Calu3 (cell line): ENCODE results near the gene ENPP6. TPM values are rescaled to one million over a fixed set of nuclear protein-coding genes. Genes with fewer than 3 reads are reported as not detected.
"Not testable (repeated sequence)": the region's sequence is repeated elsewhere in the genome, so short reads cannot be mapped to it uniquely, and the experiment has no call there.

Experiments
- BruUV-seq: library from RNA; stranded (reverse); fragments of 400-500 nt; replicated peaks from 2 replicates; lab custom pipeline; 2021; lab: Mats Ljungman, UMichigan
- CTCF ChIA-PET: fragments of 300-600 bp; sonication (Branson Sonifier 250); formaldehyde crosslinking; loops from one replicate; lab custom pipeline; 2022; ENCODE audit warnings: antibody characterized with exemption; lab: Charles Lee
- DNase-seq: peaks from one replicate; pipeline ENCODE4 v3.0.0; 2022
- H3K27ac Mint-ChIP-seq: one replicate; pipeline ENCODE4 v1.8.0; 2022; ENCODE audit warnings: mixed read lengths; ENCODE audit not compliant: unreplicated experiment
- H3K27me3 Mint-ChIP-seq: one replicate; pipeline ENCODE4 v1.8.0; 2022; ENCODE audit warnings: mixed read lengths; ENCODE audit not compliant: unreplicated experiment
- H3K36me3 Mint-ChIP-seq: one replicate; pipeline ENCODE4 v1.8.0; 2022; ENCODE audit warnings: mild to moderate bottlenecking, moderate library complexity, mixed read lengths; ENCODE audit not compliant: insufficient read depth, unreplicated experiment
- H3K4me1 Mint-ChIP-seq: one replicate; pipeline ENCODE4 v1.8.0; 2022; ENCODE audit warnings: mild to moderate bottlenecking, low read depth, mixed read lengths; ENCODE audit not compliant: unreplicated experiment
- H3K4me3 Mint-ChIP-seq: one replicate; pipeline ENCODE4 v1.8.0; 2022; ENCODE audit warnings: mild to moderate bottlenecking, low read depth, moderate library complexity, mixed read lengths; ENCODE audit not compliant: unreplicated experiment
- H3K9me3 Mint-ChIP-seq: one replicate; pipeline ENCODE4 v1.8.0; 2022; ENCODE audit warnings: low read depth, mixed read lengths; ENCODE audit not compliant: unreplicated experiment
- CTCF ChIP-seq: fragments of 200-600 bp; IDR thresholded peaks from one replicate; pipeline ENCODE4 v1.8.0; 2022; ENCODE audit warnings: antibody characterized with exemption; ENCODE audit not compliant: unreplicated experiment
- intact Hi-C: fragments of 100-400 bp; cut with micrococcal nuclease; formaldehyde crosslinking; loops from one replicate; pipeline ENCODE4 v1.10.0; 2022; ENCODE audit not compliant: unreplicated experiment
- total RNA-seq: library from RNA; stranded (reverse); gene quantifications from 2 replicates; pipeline ENCODE4 v1.2.3, GENCODE V29; 2022

ENPP6 gene
- total RNA-seq, 1 experiment from 2014 or later, result not detected

- Mint-ChIP-seq H3K4me1 (no peaks in the 10 kb centered on the region), H3K27ac (no peak overlapping the region), H3K4me3 (no peak overlapping the region), H3K9me3 (no peaks in the 10 kb centered on the region), H3K36me3 (no peaks in the 10 kb centered on the region), H3K27me3 (peaks cover 51% of the 10 kb centered on the region)
- TF ChIP-seq CTCF, result no peak
- intact Hi-C loops, result no loop called here
- BruUV-seq, result no TSS peak
- DNase-seq, result no peak
- CTCF ChIA-PET, result no interaction called here
Observed at GRCh38 chr4:184214931-184215330, 2.7 kb downstream of the ENPP6 start.

GRCh38 chr4:184207734-184208607, 9.7 kb downstream of the ENPP6 start:
- H3K36me3 Mint-ChIP-seq, DNase-seq, H3K4me1 Mint-ChIP-seq, H3K4me3 Mint-ChIP-seq, intact Hi-C loops, H3K27ac Mint-ChIP-seq, H3K9me3 Mint-ChIP-seq, BruUV-seq, CTCF ChIA-PET: not testable (repeated sequence)
- peaks cover 43% of the 10 kb centered on the region for H3K27me3 Mint-ChIP-seq

- Mint-ChIP-seq H3K9me3 (no peaks in the 10 kb centered on the region), H3K4me3 (no peak overlapping the region), H3K4me1 (no peaks in the 10 kb centered on the region), H3K27ac (no peak overlapping the region), H3K27me3 (peaks cover 43% of the 10 kb centered on the region), H3K36me3 (no peaks in the 10 kb centered on the region)
- intact Hi-C loops, result no loop called here
- no peak for DNase-seq
- CTCF ChIA-PET, result interaction anchor here (0.8 kb wide), 1 partner anchor 50 kb away, joined by 4 read pairs; no protein-coding TSS in a partner anchor
- no TSS peak for BruUV-seq
- no peak for TF ChIP-seq CTCF
Observed at GRCh38 chr4:184205243-184205642, 12.4 kb downstream of the ENPP6 start.

GRCh38 chr4:184203300-184203699, 14.4 kb downstream of the ENPP6 start:
- no peak for DNase-seq
- Mint-ChIP-seq H3K4me1 (no peaks in the 10 kb centered on the region), H3K4me3 (no peak overlapping the region), H3K27me3 (peaks cover 38% of the 10 kb centered on the region), H3K9me3 (no peaks in the 10 kb centered on the region), H3K36me3 (no peaks in the 10 kb centered on the region), H3K27ac (no peak overlapping the region)
- TF ChIP-seq CTCF, result no peak
- intact Hi-C loops, result no loop called here
- BruUV-seq, result no TSS peak
- CTCF ChIA-PET, result no interaction called here

GRCh38 chr4:184201179-184201578, 16.5 kb downstream of the ENPP6 start:
- CTCF ChIA-PET, result no interaction called here
- no peak overlapping the region for H3K4me3 Mint-ChIP-seq
- H3K9me3 Mint-ChIP-seq, result no peaks in the 10 kb centered on the region
- H3K27me3 Mint-ChIP-seq, result peaks cover 45% of the 10 kb centered on the region
- no peak for TF ChIP-seq CTCF
- H3K36me3 Mint-ChIP-seq, result peaks cover 4% of the 10 kb centered on the region
- no TSS peak for BruUV-seq
- no peak for DNase-seq
- no peak overlapping the region for H3K27ac Mint-ChIP-seq
- H3K4me1 Mint-ChIP-seq, result no peaks in the 10 kb centered on the region
- intact Hi-C loops, result no loop called here
